Renal cortex interstitium (tissue), 11 donors: ENCODE measurements around the gene FNIP2. TPM values are rescaled to one million over a fixed set of nuclear protein-coding genes. Genes with fewer than 3 reads are reported as not detected.
"Not testable (repeated sequence)": the region's sequence is repeated elsewhere in the genome, so short reads cannot be mapped to it uniquely, and the experiment has no call there.

Experiments used
- DNase-seq, 11 donors: peaks; one replicate each; pipeline ENCODE4 v3.0.0-alpha.2; 2013; ENCODE audit warnings: low read depth in 9 of 11, low spot score in 4 of 11; ENCODE audit errors: extremely low read depth in 1 of 11
- polyA plus RNA-seq, 3 donors: library from polyadenylated mRNA; unstranded; fragments of 120-200 nt; gene quantifications; one replicate each; pipeline ENCODE4 v1.2.1, GENCODE V29; 2013; ENCODE audit not compliant: insufficient read length in 3 of 3

The FNIP2 gene
- polyA plus RNA-seq, 3 donors = 43.2 to 52.6 (median 48.0) TPM

GRCh38 chr4:158854236-158854635, 85.4 kb downstream of the FNIP2 start:
- no peak for DNase-seq

GRCh38 chr4:158856852-158857251, 88.0 kb downstream of the FNIP2 start:
- DNase-seq = peak in 4 of 11 donors; percentile 16 to 27 (median 22)

DNA sequence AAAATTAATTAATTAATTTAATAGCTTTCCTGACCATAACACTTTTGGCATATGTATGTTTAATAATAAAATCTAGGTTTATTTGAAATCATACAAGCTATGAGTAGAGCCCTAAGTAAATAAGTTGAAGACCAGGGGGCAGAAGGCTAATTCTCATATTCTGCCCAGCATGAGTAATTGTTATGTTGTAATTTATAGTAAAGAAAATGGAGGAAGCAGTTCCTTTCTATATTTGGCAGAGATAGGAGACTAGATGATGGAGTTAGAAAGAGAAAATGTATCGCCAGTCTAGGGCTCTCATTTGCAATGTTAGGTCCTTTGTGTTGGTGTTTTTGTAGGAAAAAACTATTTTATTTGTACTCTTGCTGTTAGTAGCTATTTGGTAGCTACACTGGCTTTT, 89.1 kb downstream of the FNIP2 start:
- DNase-seq = no peak

GRCh38 chr4:158858410-158859199, 89.8 kb downstream of the FNIP2 start:
- DNase-seq = no peak

DNA sequence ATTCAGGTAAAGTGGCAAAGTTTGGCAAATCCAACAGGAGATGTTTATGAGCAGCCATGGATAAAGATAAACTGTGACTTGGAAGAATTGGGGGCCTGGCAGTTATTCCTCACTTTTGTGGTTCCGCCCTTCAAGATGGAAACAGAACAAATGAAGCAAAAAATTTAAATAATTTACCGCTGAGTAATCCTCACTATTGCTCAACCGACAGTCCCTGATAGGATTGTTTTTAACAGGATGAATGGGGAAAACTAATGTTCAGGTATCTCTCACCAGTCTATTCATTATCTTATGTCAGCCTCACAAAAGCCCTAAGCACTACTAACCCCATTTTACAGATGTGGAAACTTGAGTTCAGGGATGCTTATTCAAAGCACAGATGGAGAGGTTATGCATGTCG, 90.8 kb downstream of the FNIP2 start:
- no peak for DNase-seq

DNA sequence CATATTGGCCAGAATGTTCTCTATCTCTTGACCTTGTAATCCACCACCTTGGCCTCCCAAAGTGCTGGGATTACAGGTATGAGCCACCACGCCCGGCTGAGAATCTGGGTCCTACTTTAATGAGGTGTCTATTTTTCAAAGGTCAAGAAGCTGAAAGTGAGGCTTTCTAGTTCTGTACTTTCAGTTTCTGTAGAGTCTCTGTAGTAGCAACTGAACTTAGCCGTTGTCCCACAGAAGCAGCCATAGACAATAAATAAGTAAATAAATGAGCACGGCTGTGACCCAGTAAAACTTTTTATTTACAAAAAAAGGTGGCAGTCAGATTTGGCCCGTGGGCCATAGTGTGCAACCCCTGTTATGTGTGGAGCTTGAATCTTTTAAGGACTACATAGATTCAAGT, 92.0 kb downstream of the FNIP2 start:
- DNase-seq = no peak

DNA sequence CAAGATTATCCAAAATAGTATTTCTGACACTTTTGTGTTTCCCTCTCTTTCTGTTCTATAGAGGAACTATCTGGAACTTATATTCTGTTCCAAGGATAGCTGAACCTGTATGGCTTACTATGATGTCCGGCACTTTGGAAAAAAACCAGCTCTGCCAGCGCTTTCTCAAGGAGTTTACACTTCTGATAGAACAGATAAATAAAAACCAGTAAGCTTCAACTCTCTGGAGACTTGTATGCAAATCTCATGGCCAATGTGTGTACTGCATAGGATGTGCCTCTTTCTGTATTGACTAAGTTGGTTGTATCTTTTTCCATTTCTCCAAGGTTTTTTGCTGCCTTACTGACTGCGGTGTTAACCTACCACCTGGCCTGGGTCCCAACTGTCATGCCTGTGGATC, 92.5 kb downstream of the FNIP2 start:
- no peak for DNase-seq

GRCh38 chr4:158861766-158862165, 92.9 kb downstream of the FNIP2 start:
- no peak for DNase-seq

DNA sequence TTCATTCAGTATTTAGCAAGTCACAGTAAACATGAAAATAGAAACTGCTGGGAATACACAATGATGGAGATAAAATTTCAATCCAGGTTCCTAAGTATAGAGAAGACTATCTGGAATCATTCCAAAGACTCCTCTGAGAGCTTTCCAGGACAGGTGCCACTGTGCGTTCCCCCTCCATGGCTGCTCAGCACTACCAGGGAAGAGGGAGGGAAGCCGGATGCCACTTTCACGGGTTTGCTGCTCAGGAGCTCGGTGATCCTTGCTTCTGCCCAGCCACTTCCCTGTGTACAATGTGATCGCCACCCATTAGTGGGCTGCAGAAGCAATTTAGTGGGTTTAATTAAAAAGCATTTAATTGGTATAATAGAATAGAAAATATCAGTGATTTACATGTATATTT, 94.5 kb downstream of the FNIP2 start:
- no peak for DNase-seq

DNA sequence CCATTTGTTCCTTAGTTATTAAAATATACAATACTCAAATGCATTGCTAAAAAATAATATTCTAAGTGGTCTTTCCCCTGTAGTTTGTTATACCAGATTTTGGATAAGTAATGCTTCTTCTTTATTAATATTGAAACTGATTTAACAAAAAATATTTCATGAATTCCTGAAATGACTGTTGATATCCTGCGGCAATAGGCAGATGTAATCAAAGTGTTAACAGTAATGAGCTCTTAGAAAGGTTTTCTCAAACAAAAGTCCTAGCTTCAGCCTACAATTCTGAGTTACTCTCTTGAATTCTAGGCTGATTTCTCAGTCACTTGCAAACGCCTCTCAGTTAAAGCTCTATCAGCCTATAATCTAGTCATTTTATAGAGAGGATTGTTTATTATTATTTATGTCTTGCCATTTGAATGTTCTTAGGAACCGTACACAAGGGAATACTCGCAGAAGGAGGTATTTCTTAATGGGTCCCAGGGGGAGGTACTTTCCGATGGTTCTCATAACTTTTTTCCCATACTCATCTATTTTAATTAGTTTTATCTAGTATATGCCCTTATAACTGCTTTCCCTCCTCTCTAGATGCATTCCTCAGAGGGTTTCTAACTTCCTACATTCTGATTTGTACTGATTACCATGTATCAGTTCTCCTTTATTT, 96.8 kb downstream of the FNIP2 start:
- no peak for DNase-seq

DNA sequence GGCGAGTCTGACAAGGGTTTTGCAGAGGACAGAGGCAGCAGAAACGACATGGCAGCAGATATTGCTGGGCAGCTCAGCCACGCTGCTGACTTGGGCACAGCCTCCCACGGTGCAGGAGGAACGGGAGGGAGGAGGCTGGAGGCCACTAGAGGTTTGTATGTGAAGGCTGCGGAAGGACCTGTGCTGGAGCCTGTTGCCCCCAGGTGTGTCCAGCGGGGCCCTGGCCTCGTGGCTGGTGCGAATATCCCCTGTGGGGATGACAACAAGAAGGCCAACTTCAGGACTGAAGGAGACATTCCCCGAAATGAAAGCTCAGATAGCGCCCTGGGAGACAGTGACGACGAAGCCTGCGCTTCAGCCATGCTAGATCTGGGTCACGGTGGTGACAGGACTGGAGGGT, 100.2 kb downstream of the FNIP2 start:
- no peak for DNase-seq

DNA sequence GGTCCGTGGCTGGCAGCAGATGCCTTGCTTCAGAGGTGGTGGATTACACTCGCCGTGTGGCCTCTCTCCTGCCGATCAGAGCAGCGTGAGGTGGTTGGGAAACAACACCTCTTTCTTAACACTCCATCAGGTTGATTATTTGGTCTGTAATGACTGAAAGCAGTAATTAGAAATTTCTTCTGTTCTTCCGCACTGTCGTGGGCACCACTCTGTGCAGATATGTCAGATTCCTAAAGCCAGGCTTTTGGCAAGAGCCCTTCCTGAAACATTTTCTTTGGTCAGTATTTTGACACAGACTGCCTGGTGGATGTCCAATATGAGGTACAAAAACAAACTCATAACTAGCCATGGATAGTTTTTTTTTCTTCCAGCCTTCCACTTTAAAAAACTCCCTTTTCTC, 100.9 kb downstream of the FNIP2 start:
- DNase-seq = no peak

GRCh38 chr4:158870282-158870625, 101.4 kb downstream of the FNIP2 start:
- no peak for DNase-seq

DNA sequence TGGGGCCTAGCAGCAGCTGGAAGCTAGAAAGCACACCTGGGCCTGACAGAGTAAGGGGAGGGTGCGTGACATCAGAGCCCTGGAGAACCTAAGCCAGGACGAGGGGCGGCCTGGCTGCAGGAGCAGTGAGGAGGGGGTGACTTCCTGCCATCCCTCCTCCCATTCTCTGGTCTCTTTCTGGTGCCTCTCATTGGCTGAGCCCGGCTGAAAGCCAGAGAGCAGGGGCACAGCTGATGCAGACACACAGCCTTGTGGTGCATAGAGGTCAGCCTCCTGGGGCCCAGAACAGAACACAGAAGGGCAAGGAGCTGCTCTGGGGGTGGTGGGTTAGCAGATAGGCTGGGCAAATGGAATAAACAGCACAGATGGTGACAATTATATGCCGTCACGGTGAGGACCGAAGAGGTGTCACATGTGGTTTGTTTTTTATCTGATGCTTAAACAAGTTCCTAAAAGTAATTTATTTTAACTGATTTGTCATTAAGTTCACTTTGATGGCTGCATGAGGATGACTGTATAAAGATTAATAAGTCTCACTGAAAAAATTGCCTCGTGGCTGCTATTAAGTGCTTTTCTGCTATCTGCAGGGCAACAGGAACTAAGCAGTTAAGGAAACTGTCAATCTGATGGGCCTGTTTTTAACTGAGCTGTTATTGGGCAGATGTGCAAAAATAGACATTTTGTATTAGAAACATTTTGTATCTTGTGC, 102.0 kb downstream of the FNIP2 start:
- no peak for DNase-seq

GRCh38 chr4:158871335-158871724, 102.5 kb downstream of the FNIP2 start:
- DNase-seq = no peak

DNA sequence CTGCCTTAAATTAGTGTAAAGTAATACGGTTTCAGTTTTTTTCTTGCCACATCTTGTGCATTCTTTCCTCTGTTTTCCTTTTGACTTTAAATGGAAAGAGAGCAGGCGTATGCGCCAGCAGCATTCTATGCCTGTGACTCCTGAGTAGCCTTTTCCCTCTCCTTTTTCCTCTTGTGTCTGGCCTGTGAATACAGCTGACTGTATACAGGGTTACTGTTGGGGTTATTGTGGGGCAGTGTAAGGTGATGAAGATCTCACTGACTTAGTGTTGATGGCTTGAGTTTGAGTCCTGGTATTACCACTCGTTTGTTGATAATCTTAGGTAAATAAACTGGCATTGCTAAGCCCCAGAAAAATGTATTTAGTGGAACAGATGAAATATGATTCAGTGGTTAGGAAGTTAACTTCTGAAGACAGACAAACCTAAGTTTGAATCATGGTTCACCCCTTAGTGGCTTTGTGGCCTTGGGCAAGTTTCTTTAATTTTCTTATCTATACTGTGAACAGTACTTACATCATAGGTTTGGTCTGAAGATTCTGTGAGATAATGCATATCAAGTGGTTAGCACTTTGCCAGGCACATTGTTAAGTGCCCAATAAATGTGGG, 105.1 kb downstream of the FNIP2 start:
- no peak for DNase-seq

DNA sequence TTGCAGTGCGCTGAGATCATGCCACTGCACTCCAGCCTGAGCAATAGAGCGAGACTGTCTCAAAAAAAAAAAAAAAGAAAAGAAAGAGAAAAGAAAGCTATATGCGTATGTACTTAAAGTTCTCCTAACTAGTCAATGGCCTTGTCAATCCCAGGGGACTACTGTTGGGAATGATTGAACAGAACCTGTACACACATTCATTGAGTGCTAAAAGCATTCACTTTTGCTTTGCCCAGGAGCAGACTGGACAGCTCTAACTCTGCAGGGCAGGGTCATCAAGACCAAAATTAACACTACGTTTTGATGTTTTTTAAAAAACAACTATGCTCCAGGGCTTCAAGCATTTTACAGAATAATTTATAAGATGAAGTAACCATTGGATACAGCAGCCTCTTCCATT, 106.2 kb downstream of the FNIP2 start:
- DNase-seq = no peak

- DNase-seq = no peak
Measured at GRCh38 chr4:158875455-158875854, 106.6 kb downstream of the FNIP2 start.

- DNase-seq = no peak
Measured at GRCh38 chr4:158877069-158877468, 108.2 kb downstream of the FNIP2 start.

DNA sequence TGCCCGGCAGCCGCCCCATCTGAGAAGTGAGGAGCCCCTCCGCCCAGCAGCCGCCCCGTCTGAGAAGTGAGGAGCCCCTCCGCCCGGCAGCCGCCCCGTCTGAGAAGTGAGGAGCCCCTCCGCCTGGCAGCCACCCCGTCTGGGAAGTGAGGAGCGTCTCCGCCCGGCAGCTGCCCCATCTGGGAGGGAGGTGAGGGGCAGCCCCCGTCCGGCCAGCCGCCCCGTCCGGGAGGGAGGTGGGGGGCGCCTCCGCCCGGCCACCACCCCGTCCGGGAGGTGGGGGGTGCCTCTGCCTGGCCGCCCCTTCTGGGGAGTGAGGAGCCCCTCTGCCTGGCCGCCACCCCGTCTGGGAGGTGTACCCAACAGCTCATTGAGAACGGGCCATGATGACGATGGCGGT, 113.3 kb downstream of the FNIP2 start:
- DNase-seq = not testable (repeated sequence)
